ENCODE measurements around the gene ROR2.

DNA sequence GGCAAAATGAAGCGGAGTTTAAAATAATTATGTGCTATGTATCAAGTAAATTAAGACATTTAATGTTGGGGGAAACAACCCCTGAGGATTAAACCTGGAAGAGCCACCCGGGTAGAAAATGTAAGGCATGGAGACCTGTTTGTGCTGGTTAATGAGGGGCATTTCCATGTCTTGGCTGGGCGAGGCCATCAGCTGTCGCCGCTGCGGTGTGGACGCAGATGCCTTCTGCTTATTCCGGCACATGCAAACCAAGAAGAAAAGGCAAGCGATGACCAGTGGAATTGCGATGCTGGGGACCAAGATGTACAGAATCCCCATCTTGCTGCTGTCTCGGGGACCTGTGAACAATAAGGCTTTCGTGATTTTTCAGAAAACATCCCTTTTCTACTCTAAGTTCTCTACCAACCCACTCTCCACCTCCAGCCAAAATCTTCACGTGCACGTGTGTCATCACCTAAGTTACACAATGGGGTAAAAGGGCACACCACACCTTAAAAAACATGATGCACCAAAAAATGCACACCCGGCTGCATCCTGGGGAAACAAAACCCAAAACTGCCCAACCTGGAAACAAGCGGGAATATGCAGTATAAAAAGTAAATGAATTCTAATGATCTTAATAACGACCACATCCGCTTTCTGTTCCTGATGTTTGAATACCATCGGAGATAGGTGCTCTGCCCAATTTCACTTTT lies 223.5 kb downstream of the ROR2 start:
- TF ChIP-seq EZH2phosphoT487 (IDR thresholded peaks at IDR 0.05; ENCODE audit: unreplicated experiment), result no peak
- TF ChIP-seq, protein P1, sequence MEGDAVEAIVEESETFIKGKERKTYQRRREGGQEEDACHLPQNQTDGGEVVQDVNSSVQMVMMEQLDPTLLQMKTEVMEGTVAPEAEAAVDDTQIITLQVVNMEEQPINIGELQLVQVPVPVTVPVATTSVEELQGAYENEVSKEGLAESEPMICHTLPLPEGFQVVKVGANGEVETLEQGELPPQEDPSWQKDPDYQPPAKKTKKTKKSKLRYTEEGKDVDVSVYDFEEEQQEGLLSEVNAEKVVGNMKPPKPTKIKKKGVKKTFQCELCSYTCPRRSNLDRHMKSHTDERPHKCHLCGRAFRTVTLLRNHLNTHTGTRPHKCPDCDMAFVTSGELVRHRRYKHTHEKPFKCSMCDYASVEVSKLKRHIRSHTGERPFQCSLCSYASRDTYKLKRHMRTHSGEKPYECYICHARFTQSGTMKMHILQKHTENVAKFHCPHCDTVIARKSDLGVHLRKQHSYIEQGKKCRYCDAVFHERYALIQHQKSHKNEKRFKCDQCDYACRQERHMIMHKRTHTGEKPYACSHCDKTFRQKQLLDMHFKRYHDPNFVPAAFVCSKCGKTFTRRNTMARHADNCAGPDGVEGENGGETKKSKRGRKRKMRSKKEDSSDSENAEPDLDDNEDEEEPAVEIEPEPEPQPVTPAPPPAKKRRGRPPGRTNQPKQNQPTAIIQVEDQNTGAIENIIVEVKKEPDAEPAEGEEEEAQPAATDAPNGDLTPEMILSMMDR (conservative IDR thresholded peaks at IDR 0.05; ENCODE audit: low read depth in 2 of 2), result no peak
- TF ChIP-seq, protein P2, sequence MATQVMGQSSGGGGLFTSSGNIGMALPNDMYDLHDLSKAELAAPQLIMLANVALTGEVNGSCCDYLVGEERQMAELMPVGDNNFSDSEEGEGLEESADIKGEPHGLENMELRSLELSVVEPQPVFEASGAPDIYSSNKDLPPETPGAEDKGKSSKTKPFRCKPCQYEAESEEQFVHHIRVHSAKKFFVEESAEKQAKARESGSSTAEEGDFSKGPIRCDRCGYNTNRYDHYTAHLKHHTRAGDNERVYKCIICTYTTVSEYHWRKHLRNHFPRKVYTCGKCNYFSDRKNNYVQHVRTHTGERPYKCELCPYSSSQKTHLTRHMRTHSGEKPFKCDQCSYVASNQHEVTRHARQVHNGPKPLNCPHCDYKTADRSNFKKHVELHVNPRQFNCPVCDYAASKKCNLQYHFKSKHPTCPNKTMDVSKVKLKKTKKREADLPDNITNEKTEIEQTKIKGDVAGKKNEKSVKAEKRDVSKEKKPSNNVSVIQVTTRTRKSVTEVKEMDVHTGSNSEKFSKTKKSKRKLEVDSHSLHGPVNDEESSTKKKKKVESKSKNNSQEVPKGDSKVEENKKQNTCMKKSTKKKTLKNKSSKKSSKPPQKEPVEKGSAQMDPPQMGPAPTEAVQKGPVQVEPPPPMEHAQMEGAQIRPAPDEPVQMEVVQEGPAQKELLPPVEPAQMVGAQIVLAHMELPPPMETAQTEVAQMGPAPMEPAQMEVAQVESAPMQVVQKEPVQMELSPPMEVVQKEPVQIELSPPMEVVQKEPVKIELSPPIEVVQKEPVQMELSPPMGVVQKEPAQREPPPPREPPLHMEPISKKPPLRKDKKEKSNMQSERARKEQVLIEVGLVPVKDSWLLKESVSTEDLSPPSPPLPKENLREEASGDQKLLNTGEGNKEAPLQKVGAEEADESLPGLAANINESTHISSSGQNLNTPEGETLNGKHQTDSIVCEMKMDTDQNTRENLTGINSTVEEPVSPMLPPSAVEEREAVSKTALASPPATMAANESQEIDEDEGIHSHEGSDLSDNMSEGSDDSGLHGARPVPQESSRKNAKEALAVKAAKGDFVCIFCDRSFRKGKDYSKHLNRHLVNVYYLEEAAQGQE (IDR thresholded peaks at IDR 0.05; ENCODE audit: unreplicated experiment), result no peak
- TF ChIP-seq POLR2AphosphoS5 (IDR thresholded peaks at IDR 0.05; ENCODE audit: low read depth), result no peak
- no peak for TF ChIP-seq EZH2 (IDR thresholded peaks at IDR 0.05; ENCODE audit: low read depth, unreplicated experiment)

All from GM23338 (cell line).